NCI-H1930 (cell line): Measurements from ENCODE around the gene PLEKHG2.

Experiments used
- DNase-seq, 2 experiments: peaks; one replicate each; lab custom pipeline; 2025; lab: John Stamatoyannopoulos, UW

Gene PLEKHG2

DNA sequence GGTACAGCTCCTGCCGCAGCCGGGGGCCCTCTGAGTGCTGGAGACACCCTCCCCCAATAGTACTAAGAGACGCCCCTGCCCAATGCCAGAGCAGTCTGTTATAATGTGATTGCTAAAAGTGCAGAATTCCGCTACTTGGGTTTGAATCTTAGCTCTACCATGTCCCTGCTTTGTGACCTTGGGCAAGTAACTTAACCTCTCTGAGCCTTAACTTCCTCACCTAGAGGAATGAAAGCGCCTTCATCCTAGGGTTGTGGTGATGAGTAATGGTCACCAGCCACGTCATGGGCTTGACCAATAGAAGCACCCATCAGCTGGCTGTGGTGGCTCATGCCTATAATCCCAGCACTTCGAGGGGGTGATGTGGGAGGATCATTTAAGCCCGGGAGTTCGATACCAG, 6.5 kb downstream of the PLEKHG2 start:
- DNase-seq, result no peak

DNA sequence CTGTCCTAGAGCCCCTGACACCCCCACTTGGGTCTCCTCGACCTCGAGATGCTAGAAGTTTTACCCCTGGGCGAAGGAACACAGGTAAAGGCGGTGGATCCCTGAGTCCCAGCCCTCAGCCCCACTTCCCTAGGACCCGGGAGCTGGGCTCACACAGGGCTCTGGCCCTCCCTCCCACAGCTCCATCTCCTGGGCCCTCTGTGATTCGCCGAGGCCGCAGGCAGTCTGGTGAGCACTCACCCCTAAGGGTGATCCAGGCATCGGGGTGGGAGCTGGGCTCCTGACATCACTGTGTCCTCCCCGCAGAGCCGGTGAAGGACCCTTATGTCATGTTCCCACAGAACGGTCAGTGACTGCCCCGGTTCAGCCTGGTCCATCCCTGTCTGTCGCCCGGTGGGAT, 8.3 kb downstream of the PLEKHG2 start:
- no peak for DNase-seq

DNA sequence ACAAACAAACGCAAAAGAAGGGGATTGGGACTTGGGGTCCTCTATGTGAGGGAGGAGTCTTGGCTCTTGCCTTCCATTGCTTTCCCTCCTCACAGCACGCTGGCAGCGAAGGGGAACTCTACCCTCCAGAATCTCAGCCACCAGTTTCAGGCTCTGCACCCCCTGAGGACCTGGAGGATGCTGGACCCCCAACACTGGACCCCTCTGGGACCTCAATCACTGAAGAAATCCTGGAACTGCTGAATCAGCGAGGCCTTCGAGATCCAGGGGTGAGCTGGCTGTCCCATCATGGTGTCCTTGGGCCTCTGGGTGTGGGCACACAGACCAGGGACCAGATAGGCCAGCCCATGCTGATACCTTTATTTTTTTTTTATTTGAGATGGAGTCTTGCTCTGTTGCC, 9.6 kb downstream of the PLEKHG2 start:
- no peak for DNase-seq

DNA sequence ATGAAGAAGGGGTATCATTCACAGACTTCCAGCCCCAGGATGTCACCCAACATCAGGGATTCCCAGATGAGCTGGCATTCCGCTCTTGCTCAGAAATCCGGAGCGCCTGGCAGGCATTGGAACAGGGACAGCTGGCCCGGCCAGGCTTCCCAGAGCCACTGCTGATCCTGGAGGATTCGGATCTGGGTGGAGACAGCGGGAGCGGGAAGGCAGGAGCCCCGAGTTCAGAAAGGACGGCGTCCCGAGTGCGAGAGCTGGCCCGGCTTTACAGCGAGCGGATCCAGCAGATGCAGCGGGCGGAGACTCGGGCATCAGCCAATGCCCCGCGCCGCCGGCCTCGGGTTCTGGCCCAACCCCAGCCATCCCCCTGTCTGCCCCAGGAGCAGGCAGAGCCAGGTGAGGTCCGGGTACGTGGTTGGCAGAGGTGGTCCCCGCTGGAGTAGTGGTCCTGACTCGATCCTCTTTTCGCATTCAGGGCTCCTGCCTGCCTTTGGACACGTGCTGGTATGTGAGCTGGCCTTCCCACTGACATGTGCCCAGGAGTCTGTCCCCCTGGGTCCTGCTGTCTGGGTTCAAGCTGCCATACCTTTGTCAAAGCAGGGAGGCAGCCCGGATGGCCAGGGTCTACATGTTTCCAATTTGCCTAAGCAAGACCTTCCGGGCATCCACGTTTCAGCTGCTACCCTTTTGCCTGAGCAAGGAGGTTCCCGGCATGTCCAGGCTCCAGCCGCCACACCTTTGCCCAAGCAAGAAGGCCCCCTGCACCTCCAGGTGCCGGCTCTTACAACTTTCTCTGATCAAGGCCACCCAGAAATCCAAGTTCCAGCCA, 11.0 kb downstream of the PLEKHG2 start:
- DNase-seq, result no peak

DNA sequence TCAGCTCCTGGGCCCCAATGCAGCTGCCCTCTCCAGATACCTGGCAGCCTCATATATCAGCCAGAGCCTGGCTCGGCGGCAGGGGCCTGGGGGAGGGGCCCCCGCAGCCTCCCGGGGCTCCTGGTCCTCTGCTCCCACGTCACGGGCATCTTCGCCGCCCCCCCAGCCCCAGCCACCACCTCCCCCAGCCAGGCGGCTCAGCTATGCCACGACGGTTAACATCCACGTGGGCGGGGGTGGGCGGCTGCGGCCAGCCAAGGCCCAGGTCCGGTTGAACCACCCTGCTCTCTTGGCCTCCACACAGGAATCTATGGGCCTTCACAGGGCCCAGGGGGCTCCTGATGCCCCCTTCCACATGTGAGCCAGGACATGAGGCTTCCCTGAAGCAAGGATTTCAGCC, 12.5 kb downstream of the PLEKHG2 start:
- no peak for DNase-seq

DNA sequence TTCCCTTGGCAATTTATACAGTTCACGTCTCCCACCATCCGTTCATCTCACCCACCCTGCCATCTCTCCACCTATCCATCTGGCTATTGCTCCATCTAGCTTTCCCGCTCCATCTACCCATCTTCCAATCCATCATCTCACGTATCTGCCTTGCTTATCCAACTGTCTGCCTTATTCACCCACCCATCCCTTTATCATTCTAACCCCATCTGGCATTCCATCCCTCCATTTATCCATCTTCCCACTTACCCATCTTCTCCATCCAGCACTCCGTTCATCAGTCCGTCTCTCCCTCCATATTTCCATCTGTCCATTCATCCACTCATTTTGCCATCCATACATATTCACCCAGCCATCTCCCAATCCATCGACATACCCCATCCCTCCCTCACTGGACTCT, 13.3 kb downstream of the PLEKHG2 start:
- no peak for DNase-seq

DNA sequence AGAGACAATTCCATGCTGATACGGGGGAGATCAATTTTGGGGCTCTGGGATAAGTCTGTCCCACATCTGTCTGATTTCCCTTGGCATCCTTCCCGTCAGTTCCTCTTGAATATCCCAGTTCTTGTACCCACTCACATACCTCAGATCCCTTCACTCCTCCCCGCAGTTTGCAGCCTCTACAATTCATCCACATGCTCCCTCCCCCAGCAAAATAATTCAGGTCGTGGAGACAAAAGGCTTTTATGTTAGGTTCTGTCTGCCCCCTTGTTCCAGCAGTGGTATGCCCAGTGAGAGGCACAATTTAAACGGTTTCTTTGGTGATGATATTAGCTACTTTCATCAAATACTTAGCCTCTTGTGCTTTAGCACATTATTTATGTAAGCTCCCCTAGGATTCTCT, 13.7 kb downstream of the PLEKHG2 start:
- no peak for DNase-seq

DNA sequence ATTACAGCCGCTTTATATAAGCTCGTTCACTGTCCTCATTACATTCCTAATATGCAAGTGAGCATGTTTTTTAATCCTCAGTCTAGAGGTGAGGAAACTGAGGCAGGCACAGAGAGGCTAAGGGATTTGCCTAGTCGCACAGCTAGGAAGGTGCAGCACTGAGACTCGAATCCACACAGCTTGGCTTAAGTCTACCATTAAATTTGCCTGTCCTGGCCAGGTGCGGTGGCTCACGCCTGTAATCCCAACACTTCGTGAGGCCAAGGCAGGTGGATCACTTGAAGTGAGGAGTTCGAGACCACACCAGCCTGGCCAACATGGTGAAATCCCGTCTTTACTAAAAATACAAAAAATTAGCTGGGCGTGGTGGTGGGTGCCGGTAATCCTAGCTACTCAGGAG, 15.2 kb downstream of the PLEKHG2 start:
- DNase-seq, result no peak

DNA sequence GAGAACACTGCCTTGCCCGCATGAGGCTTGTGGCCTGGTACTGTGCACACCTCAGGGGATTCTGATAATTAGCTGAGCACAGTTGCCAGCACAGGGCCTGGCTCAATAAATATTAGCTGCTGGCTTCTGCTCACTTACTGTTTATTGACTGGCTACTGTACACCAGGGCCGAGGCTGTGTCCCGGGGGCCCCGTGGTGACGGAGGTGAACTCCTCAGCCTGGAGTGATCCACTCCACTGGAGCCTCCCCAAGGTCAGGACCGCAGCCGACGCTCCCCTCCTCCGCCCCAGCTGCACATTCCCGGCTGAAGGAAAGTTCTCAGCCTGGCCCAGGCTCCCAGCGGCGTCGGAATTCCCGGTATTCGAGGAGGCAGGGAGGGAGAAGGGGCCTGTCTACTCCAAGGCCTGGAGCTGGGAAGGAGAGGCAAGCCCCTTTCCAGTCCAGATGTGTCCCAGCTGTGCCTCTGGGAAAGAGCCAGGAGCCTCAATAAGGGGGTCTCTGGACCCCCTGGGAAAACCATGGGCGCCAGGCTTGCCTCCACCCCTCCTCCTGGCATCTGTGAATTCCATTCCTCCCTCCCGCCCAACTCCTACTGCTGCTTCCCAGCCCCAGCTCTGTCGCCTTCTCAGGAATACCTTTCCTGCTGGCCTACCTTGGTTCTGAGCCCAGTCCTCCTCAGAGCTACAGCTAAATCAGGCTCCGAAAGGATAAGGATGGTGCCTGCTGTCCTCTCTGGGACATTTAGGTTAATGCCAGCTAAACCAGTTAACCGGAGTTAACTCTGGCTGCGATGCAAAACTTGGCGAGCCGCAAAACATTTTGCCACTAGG, 16.0 kb downstream of the PLEKHG2 start:
- no peak for DNase-seq

DNA sequence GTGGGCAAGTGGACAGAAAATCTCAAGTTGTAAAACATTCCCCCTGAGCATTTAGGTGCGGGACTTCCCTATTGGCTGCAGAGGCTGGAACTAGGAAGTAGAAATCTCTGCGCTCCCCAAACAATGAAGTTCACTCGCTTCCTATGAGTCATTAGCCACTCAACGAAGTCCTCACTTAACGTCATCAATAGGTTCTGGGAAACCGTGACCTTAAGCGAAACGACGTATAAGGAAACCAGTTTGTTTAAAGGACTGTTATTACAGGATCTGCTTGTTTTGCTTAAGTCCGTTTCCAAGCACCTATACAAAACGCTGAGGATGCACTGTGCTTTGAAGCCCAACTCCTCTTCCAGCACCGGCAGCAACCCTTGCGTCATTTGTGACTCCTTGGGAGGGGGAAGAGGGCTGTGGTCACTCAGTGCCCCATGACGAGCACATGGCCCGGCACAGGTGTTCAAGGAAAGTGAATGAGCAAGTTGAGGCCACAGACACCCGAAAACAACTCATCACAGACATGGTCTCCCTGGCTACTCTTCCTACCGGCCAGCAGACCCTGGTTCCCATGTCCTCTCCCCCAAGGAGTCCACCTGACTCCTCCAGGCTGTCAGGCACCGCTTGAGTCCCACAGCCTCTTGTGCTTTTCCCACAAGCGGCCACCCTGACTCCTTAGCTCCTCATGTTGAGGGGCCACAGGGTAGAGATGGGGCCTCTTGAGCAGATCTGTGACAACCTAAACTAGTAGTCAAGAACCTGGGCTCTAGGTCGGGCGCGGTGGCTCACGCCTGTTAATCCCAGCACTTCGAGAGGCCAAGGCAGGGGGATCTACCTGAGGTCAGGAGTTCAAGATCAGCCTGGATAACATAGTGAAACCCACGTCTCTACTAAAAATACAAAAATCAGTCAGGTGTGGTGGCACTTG, 18.5 kb downstream of the PLEKHG2 start:
- no peak for DNase-seq

DNA sequence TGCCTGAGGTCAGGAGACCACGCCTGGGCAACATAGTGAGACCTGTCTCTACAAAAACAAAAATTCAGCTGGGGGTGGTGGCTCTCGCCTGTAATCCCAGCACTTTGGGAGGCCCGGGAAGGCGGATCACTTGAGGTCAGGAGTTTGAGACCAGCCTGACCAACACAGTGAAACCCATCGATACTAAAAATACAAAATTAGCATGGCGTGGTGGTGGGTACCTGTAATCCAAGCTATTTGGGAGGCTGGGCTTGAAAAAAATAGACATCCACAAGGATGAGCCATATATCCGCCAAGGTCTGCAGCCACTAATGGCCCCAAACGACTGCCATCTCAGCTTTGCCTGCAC, 20.2 kb downstream of the PLEKHG2 start:
- DNase-seq, result no peak

DNA sequence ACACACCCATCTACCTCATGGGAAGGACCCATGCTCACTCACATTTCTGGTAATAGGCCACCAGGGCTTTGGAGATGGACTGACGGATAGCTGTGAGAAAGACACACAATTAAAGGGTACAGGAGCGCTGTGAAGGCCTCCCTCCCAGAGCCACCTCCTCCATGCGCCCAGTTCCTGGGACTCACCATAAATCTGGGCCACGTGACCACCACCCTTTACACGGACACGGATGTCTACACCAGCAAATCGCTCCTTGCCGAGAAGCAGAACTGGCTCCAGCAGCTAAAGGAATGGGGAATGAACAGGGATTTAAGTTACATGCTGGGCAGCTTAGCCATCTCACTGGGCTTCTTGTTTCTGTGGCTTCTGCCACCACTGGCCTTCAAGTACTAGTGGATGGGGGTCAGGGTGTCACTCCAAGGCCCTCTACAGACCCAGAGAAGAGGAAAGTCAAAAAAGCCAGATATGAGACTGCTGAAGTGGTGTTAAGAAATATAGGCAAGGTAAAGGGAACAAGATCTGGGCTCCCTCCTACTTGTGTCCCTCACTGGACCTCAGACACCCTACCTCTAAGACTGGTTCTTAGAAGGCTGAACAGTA, 21.1 kb downstream of the PLEKHG2 start:
- no peak for DNase-seq

DNA sequence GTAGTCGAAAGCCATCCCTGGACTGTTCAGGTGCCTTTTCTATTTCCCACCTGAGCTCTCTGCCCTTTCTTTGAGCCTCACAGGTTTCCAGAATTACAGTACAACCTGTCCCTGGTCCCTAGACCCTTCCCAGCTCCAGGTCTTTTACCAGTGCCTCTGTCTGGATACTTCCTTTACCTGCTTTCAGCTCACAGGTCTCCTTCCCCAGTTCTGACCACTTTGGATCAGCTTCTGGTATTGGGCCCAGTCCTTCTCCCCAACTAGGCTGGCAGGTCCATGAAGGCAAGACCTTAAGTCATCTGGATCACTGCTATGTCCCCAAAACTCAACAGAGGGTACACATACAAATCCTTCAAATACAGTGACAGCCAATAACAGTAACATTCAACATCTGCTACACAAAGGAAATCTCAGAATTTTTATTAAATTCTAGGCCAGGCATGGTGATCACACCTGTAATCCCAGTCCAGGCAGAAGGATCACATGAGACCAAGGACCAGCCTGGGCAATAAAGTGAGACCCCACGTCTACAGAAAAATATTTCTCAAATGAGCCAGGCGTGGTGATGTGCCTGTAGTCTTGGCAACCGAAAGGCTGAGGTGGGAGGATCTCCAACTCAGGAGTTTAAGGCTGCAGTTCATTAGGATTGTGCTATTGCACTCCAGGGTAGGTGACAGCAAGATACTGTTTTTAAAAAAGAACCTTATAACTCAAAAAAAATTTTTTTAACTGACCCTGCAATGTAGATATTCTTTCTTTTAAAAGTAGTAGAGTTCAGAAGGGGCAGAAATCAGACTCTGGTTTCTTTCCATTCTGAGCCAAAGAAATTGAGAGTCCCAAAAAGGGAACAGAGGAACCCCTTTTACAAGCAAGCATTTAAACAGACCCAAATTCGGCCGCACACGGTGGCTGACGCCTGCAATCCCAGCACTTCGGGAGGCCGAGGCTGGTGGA, 21.9 kb downstream of the PLEKHG2 start:
- DNase-seq, result no peak

DNA sequence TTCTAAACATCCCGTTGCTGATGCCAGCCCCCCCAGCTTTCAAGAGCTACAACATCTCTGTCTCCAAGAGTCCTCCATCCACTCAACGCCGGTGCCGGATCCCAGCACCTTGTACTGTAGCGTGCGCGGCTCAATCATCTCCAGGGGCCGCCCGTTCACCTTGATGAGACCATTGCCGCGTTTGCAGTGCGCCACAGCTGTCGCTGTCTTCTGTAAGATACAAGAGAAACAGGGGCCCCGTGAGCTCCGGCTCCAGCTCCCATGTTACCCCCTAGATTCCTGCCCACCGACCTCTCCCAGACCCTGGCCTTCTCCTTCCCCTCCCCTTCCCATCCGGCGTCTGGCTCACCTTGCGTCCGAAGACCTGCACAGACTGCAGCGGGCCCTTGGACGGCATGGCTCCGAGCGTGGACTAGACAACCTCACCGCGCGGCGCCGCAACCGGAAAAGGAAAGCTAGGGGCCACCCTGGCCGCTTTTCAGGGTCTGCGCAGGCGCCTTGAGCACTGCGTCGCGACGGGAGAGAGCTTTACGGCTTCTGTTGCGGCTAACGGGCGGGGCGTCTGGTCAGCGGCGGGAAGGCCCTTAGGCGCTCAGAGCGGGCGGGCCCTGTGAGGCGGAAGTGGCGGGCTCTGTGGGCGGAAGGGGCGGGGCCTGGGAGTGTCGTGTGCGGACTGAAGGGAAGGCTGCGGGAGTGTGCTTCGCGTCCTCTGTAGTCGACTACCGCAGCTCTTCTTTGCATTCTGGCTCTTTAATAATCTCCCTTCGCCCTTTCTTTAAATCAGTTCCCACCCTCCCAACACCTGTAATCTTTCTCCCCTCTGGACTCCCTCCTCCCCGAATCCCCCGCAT, 23.3 kb downstream of the PLEKHG2 start, which contains the start of gene RPS16:
Gene RPS16 (minus strand): TSS at position 451 of the 851 bp plus-strand sequence. CDS start 54 bp downstream, at position 397.
- DNase-seq, result peak; percentile 99 to 100

DNA sequence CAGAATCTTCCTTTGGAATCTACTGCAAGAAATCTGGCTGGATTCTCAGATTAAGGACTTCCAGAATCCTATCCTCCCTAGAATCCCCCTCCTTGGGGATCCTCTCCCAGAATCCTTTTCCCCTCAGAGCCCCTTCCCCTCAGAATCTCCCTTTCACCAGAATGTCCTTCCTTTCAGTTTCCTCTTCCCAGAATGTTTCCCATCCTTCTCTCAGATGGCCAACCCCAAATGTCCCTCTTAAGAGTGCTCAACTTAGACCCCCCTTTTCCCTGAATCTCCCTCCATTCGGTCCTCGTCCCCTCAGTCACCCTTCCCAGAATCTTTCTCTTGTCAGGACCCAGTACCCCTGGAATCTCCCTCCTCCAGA, 23.9 kb downstream of the PLEKHG2 start:
- no peak for DNase-seq

DNA sequence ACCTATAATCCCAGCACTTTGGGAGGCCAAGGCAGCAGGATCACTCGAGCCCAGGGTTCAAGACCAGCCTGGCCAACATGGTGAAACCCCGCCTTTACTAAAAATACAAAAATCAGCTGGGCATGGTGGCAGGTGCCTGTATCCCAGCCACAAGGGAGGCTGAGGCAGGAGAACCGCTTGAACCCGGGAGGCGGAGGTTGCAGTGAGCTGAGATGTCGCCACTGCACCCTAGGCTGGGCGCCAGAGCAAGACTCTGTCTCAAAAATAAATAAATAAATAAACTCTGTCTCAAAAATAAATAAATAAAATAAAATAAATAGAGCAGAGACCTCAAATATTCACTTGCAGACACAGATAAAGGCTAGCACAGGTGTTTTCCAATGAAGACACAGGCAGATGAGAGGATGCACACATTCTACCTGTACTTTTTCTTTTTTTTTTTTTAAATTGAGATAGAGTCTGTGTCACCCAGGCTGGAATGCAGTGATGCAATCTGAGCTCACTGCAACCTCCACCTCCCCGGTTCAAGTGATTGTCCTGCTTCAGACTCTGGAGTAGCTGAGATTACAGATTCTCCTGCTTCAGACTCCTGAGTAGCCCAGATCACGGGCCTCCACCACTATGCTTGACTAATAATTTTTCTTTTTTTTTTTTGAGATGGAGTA, 25.9 kb downstream of the PLEKHG2 start:
- no peak for DNase-seq

DNA sequence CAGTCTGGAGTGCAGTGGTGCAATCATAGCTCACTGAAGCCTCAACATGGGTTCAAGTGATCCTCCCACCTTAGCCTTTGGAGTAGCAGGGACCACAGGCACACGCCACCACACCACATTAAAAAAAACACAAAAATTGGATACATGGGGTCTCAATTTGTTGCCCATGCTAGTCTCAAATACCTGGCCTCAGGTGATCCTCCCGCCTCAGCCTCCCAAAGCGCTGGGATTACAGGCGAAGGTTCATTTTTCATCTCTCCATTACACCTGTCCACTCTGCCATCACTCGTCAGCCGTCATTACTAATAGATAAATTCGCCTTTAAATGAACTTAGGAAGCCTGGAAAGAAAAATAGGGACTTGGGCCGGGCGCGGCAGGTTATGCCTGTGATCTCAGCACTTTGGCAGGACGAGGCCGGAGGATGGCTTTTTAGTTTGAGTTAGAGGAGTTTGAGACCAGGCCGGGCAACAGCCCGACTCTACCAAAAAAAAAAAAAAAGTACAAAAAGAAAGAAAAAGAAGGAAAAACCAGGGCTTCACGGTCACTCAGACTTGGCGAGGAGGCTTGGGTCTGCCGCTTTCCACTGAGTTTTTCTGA, 32.2 kb downstream of the PLEKHG2 start:
- no peak for DNase-seq

DNA sequence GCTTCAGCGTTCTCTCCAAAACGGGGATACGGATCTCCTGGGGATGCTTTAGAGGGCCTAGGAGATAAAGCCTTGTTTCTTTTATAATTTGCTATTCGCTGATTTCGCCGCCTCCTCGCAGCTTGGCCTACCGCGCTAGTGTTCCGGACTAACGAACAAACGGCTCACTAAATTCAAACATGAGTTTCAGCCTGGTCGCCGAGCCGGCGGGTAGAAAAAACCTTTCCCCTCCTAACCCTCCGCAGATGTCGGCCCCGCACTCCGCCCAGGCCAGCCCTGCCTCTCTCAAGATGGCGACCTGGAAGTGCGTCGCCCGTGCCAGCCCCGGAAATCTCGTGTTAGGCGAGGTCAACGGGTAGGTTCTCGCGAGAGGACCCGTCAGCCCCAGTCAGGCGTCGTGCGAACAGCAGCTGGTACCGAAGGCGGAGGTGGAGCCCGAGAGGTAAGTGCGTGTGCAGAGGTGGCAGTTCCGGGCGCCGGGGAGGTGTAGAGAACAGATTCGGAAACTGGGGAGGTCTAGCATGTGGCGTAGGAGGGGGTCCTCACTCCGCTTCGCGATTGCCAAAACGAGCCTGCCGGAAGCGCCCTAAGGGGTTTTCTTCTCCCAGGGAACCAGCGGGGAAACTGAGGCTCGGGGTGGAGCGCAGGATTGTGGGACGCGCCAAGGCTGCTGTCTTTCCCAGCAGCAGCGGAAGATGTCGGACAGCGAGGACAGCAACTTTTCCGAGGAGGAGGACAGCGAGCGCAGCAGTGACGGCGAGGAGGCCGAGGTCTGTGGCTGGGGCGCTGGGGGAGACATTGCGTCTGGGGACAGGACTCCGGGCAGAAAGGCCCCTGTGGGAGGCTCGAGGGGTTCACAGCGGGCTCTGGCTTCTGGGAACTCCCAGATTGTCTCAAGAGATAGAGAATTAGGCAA, 33.0 kb downstream of the PLEKHG2 start, which contains the start of gene SUPT5H:
Gene SUPT5H (plus strand): TSS at position 387 of the 916 bp plus-strand sequence. CDS start 309 bp downstream, at position 696.
- DNase-seq, result peak; percentile 97 to 99
